Renal cortex interstitium (tissue), 11 donors: ENCODE measurements around the gene ZNG1A. TPM values are rescaled to one million over a fixed set of nuclear protein-coding genes. Genes with fewer than 3 reads are reported as not detected.
"Not testable (repeated sequence)": the region's sequence is repeated elsewhere in the genome, so short reads cannot be mapped to it uniquely, and the experiment has no call there.

ENCODE experiments used
- DNase-seq, 11 donors: peaks; one replicate each; pipeline ENCODE4 v3.0.0-alpha.2; 2013; ENCODE audit warnings: low read depth in 9 of 11, low spot score in 4 of 11; ENCODE audit errors: extremely low read depth in 1 of 11
- polyA plus RNA-seq, 3 donors: library from polyadenylated mRNA; unstranded; fragments of 120-200 nt; gene quantifications; one replicate each; pipeline ENCODE4 v1.2.1, GENCODE V29; 2013; ENCODE audit not compliant: insufficient read length in 3 of 3

ZNG1A gene
- polyA plus RNA-seq, 3 donors, result 52.3 to 97.2 (median 83.4) TPM

DNA sequence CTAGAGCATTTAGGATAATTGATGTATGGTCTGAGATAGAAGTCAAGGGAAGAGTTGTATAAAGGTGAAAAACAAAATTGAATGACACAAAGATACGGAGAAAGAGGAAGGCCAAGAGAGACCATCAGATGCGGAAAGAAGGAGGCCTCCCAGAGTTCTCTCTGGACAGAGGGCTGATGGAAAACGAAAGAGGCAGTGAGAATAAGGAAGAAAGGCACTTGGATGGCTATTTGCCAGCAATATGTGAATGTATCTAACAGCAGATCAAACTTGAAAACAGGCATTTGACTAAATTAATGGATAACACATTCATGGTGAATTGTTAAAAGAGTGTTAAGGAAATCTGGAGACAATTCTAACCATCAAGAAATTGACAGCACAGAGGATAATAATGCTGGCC is 33.4 kb upstream of the ZNG1A start:
- no peak for DNase-seq

DNA sequence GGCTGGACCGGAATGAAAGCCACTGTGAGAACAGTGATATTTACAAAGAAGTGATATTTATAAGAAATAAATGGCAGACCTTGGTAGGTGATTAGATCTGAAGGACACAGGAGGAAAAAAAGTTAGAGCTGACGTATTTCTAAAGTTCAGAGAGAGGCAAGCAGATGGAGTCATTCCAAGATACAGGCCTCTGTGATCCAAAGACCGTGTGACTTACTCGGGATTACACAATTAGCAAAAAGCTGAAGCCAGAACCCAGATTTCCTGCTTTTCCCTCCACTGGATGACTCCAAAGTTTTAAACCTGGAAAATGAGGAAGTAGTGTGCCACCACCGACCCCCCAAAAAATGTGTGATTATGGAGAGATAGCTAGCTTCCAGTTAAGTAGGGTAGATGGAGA is 32.7 kb upstream of the ZNG1A start:
- no peak for DNase-seq

DNA sequence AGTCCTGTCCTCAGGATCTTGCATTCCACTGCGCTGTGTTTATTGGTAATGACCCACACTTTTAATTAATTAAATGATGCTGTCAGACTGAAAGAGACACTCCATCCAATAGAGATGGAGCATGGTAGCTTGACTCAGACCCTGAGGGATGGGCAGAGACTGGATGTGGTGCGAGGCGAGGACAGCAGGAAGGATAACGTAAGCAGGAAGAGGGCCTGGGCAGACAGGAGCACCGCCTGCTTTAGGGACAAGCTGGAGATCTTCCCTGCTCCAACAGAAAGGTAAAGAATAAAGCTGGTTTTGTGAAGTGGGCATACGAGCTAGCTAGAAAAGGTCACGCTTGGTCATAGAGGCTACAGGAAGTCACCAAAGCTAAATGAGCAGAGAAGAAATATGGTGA is 32.2 kb upstream of the ZNG1A start:
- DNase-seq, result no peak

DNA sequence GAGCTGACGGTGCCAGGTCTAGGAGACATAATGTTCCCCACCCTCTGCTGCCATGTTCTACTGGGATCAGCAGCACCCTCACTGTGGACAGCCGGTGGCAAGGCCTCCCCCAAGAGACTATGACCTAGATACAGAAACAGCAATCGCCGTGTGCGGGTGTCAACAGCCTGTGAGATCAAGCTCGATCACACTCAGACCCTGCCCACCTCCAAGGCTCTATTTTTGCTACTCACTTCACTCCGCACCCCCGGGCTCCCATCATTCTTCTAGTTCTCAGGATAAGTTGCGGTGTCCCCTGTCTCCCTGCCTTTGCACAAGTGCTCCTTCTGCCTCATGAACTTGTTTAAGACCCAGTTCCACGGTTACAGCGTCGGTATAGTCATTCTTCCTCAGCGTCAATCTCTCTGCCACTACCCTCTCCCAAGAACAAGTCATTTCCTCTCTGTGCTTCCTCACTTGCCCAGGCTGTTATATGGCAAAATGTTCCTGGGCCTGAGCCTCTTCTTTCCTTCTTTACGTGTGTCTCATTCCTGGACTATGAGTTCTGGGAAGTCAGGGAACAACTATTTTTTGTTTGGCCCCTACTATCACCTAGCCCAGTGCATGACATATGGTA is 30.4 kb upstream of the ZNG1A start:
- no peak for DNase-seq

DNA sequence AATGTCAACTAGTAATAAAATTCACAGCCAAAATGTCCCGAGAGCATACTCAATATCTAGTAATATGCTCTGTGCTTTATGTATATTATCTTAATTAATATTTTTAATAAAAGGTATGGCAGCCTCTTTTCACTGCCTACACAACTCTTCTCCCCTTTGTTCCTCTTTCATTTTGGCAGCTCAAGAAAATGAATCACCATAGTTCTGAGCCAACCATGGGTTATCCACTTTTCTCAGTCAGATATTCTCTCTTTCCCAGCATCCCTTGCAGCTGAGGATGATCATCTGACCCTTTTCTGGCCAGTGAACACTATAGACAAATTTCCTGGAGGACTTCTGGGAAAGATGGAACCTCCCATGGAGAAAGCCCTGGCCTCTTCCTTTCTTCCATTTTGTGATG is 27.6 kb upstream of the ZNG1A start:
- DNase-seq, result no peak

DNA sequence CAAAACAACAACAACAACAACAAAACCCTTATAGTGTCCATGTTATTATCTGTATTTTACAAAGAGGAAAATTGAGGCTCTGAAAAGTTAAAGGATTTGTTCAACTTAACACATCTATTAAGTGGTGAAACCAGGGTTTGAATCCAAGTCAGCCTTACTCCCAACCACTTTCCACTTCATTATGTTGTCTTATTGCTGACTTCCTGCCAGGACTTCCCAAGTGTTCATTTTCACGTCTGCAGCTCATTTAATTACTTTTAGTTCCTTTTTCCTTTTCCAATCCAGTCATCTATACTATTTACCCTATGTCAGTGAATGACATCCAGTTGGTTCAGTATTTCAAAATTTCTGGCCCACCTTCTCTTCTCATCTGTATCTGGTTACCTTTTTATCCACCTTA is 20.7 kb upstream of the ZNG1A start:
- DNase-seq, result not testable (repeated sequence)

DNA sequence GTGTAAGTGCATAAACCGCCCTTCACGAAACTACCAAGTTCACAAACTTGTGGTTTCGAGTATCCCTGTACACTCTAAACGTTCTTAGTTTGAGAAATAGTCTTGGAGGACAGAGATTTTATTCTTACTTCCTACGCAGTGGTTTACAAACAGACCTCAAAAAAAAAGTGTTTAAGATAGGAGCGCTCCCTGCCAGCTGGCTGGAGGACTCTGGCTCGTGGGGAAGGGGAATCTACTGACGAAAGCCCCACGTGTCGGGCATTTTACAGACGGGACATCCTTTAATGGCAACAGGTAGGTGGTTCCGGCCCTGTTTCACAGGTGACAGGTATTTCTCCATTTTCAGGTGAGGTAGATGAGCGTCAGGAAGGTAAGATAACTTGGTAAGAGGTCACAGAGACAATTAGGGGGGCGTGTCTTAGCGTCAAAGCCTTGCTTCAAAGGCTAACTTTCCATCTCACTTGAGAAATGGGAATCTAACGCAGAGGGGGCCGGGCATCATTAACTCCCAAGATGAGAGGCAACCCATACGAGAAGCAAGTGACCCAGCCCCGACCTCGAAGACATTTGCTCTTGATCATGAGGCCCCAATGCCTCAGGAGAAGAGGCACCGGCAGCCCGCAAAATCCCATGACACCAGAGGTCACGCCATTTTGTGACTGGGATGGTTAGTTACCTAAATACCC is 573 bp downstream of the ZNG1A start:
- DNase-seq, result not testable (repeated sequence)

DNA sequence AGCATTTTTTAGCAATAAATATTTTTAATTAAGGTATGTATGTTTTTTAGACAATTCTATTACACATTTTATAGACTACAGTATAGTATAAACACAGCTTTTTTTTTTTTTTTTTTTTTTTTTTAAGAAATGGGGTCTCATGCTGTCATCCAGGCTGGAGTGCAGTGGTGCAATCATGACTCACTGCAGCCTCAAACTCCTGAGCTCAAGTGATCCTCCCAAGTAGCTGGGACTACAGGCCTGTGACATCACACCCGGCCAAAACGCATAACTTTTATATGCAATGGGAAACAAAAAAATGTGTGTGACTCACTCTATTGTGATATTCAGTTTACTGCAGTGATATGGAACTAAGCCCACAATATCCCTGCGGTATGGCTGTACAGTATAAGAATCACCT is 9.1 kb downstream of the ZNG1A start:
- DNase-seq, result not testable (repeated sequence)

DNA sequence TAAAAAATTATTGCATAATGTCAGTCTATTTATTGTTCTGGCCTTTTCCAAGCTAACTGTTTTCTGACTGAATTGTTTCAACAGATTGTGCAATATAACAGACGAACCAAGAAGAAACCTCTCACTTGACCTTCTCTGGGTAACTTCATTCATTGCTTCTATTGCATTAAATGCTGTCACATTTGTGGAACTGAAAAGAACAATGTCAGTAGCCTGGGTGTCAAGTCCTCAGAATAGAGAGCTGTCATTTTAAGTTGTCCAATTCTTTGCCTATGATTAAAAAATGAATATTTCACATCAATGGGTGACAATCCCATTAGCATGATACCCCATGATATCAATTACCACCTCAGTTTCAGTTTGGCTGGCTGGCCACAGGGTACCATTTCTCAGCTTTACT is 19.0 kb downstream of the ZNG1A start:
- not testable (repeated sequence) for DNase-seq

DNA sequence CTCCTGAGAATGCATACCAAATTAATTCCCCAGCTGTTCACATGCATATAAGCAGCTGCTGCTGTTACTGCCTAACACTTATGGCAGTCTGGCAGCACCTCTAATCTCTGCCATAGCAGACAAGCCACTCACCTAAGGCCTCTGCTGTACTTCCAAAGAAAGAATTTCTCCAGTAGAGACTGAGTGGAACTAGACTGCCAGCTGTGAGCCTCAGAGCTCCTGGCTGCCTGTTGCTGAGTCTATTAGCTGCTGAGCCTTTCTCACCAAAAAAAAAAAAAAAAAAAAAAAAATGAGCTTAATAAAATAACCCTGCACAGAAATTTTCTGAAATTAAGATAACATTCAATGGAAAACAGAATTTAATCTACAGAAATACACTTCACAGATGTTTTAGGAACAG is 27.7 kb downstream of the ZNG1A start:
- DNase-seq, result not testable (repeated sequence)

DNA sequence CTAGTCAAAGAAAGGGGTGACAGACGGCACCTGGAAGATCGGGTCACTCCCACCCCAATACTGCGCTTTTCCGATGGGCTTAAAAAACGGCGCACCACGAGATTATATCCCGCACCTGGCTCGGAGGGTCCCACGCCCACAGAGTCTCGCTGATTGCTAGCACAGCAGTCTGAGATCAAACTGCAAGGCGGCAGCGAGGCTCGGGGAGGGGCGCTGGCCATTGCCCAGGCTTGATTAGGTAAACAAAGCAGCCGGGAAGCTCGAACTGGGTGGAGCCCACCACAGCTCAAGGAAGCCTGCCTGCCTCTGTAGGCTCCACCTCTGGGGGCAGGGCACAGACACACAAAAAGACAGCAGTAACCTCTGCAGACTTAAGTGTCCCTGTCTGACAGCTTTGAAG is 39.0 kb downstream of the ZNG1A start:
- DNase-seq, result not testable (repeated sequence)

DNA sequence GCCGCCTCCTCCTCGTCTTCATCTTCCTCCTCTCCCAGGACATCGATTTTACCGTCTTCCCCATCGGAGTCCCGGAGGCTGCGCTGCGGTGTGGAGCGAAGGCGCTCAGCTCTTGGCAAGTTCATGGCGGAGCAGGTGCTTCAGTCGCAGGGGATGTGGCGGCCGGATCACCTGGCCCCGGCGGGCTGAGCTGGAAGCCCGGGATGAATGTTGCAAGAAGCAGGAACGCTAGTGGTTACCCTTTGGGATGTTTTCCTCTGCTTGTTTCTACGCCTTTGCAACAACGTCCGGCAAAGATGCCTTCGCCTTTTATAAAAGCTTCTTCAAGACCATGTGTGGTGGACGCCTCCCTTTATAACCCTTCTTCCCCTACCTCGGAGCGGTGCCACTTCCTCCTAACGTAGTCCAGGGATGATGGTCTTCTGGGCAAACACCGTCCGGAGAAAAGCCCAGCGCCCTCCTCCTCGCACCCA is 60.8 kb downstream of the ZNG1A start, which contains the start of gene FOXD4:
Gene FOXD4 (minus strand): TSS at position 423 of the 473 bp plus-strand sequence. CDS start 298 bp downstream, at position 125.
- DNase-seq, result not testable (repeated sequence)

DNA sequence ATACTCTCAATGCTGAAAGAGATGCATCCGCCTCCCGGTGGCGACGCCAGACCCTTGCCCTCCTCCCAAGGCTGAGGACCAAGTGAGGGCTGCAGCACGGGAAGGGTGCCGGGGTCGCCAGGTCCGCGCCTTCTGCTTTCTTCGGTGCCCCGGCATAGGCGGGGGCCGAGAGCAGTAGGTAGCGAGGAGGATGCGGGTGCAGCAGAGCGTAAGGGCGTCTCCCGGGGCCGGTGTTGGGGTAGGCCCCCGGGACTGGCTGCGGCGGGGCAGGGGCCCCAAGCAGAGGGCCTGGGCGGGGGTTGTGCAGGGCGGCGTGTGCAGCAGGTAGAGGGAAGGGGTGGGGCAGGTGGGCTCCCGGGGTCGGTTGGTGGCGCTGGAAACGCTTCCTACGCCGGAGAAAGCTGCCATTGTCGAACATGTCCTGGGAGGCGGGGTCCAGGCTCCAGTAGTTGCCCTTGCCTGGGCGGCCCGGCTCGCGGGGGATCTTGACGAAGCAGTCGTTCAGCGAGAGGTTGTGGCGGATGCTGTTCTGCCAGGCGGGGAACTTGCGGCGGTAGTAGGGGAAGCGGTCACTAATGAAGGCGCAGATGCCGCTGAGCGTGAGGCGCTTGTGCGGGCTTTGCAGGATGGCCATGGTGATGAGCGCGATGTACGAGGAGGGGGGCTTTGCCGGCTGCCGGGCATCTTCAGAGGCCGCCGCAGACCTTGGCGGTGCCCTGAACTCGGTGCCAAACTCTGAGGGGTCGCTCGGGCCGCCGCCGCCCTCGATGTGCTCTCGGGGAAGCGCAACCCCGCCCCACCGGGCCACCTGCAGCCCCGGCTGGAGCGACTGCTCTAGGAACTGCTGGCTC is 61.5 kb downstream of the ZNG1A start:
- DNase-seq, result not testable (repeated sequence)

DNA sequence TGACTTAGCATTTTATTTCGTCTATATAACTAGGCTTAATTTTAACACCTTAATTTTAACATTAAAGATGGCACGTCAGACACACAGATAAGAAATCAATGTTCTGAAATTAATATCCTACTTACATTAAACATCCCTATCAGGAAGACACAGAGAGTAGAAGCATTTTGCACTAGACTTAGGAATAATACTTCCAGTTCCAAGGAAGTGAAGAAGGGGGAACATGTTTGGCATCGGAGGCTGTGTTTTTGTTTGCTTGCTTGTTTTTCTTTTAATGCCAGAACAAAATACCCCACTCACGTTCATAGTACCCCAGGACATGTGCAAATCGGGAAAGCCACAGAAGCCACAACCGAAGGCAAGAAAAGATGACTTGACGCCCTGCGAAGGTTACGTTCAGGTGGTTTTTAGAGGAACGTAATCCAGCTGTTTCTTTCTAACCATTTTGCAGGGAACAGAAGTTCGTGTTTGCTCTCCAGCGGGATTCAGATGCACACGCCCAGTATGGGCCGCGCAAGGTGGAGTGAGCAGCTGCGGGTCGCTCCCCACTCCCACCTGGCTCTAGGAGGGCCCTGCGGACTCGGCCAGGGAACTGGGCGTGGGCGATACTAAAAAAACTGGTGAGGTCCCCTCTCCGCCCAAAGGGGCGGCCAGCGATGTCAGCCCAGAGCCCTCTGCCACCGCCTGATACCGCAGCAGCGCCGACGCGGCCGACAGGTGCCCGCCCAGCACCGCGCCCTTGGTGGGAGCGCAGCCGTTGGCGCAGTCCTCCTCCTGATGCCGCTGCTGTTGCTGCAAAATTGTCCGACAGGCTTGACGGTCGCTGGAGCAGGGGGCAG is 62.4 kb downstream of the ZNG1A start:
- not testable (repeated sequence) for DNase-seq

DNA sequence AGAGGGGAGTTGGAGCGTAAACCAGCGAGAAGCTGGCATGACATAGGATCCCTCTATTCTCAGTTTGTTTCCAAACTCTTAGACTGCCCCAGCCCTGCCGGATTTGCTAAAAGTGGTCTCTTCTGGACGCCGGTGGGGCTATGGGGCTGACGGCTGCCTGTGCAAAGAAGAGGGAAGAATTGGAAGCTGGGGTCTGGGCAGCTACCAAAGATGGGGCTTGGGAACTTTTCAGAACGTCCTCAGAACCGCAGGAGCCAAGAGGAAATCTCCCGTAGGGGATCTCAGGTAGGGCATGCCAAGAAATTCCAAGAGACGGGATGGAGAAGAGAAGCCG is 63.8 kb downstream of the ZNG1A start:
- DNase-seq, result not testable (repeated sequence)

DNA sequence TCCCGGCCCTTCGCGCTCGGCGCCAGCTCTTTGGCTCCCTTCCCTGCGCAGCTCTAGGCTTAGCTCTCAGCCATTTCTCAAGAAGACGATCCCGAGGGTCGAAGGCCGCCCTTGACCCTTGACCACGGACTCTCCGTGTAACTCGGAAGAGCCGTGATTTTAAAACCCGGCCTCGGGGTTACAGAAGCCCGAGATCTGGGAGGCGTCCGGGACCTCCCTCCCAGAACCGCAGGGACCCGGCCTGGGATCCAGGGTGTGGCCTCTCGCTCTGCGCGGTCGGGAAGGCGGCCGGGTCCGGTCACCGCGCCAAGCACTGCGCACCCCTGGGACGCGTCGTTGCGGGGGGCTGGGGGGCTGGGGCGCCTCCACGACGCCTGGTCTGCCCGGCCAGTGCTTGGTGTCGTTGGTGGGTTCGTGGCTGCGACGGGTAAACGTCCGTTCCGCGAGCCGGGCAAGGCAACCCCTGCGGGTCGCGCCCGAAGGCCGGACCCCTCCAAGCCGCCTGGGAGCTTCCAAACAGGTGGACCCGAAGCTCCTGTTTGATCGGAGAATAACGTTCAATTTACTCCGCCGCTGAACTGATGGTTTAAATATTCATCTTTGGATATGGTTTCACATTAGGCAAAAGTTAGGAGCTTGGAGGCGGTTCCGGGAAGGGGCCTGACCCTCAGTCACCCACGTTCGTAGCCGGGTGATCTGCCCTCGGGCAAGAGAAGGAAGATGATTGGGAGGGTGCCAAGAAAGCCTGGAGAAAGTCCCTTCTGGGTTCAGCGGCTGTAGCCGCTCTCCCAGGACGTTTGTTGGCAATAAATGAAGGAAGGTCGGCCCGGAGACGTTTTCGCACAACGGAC is 64.4 kb downstream of the ZNG1A start:
- DNase-seq, result not testable (repeated sequence)

DNA sequence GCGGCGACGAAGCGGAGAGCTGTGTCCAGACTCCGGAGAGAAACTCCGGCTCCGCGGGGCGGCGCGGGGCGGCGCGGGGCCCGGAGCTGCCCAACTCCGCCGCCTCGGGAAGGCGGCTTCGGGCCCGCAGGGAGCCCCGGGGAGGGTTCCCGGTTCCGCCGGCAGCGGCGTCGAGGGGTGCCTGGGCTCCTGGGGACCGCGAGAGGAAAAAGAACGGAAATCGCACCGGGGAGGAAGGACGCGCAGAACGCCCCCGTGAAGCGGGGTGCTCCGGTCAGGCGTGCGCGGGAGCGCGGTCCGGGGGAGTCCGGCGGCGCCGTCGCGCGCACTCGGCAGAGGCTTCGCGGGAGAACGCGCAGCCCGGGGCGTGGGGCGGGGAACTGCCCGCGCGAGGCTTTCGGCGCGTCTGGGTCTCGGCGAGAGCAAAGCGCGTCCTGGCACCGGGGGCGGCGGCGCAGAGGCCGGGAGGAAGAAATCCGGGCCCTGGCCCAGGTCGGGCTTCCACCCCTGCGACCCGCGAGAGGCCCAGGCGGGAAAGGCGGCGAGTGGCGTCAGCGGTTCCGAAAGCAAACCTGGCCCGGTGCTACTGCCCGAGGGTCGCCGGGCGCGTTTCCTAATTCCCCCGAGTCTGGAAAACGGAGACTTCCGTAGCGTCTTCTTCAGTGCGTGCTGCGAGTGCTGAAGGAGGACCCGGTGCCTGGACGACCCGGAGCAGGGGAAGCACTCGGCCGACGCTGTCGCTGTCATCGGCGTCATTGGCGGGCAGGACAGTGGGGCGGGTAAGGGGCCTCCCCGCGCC is 65.2 kb downstream of the ZNG1A start:
- not testable (repeated sequence) for DNase-seq
